Stimulated activated CD4-positive, alpha-beta T cell treated with anti-CD3 and anti-CD28 coated beads, Interleukin-4, amount 100 ng/mL, for 4 hours (primary cell): ENCODE measurements around the gene ZNF718.
"Not testable (repeated sequence)": the region's sequence is repeated elsewhere in the genome, so short reads cannot be mapped to it uniquely, and the experiment has no call there.

Source experiments
- DNase-seq, 2 experiments: peaks; one replicate each; pipeline ENCODE4 v3.0.0-alpha.2; 2020

The ZNF718 gene

DNA sequence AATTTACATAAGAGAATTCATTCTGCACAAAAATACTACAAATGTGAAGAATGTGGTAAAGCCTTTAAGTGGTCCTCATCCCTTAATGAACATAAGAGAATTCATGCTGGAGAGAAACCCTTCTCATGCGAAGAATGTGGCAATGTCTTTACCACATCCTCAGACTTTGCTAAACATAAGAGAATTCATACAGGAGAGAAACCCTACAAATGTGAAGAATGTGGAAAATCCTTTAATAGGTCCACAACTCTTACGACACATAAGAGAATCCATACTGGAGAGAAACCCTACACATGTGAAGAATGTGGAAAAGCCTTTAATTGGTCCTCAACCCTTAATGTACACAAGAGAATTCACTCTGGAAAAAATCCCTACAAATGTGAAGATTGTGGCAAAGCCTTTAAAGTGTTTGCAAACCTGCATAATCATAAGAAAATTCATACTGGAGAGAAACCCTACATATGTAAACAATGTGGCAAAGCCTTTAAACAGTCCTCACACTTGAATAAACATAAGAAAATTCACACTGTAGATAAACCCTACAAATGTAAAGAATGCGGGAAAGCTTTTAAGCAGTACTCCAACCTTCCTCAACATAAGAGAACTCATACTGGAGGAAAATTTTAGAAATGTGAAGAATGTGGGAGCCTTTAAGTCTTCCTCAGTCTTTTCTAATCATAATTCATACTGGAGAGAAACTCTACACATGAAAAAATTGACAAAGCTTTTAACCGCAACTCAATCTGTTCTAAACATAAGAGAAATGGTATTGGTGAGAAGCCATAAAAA is 37.4 kb downstream of the ZNF718 start:
- no peak for DNase-seq

GRCh38 chr4:169640-170039 is 45.3 kb downstream of the ZNF718 start:
- not testable (repeated sequence) for DNase-seq

DNA sequence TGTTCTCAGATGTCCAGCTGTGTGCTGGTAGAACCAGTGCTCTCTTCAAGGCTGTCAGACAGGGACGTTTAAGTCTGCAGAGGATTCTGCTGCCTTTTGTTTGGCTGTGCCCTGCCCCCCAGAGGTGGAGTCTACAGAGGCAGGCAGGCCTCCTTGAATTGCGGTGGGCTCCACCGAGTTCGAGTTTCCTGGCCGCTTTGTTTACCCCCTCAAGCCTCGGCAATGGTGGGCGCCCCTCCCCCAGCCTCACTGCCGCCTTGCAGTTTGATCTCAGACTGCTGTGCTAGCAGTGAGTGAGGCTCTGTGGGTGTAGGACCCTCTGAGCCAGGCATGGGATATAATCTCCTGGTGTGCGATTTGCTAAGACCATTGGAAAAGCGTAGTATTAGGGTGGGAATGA is 47.0 kb downstream of the ZNF718 start:
- not testable (repeated sequence) for DNase-seq

DNA sequence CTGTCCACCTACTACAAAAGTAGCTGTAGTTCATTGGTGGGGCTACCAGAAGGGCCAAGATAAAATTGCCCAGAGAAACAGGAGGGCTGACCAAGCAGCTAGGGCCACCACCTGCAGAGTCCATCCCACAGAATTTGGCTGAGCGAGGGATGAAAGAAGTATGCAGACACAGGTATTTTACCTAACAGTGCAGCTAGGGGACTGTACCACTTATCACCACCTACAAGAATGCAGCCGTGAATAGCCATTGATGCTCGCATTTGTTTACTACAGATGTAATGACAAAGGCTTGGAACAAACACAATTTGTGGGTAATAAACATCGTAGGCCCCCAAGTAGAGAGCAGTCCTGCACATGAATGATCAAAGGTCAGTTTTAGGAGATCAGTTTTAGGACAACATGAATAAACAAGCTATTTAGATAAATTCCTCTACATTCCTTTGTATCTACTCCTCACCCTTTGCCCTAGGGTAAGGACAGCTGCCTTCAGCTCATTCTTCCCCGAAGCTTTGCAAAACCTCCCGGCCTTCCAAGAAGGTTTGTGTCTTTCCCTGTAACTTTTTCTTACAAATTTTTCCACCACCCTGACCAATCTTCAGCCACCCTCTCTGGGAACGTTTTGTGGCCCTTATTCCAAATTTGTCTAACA is 49.5 kb downstream of the ZNF718 start:
- DNase-seq, result no peak

GRCh38 chr4:175986-176385 is 51.7 kb downstream of the ZNF718 start:
- DNase-seq, result no peak

- DNase-seq, result no peak
These were observed 52.7 kb downstream of the ZNF718 start for GRCh38 chr4:176995-177394.

- not testable (repeated sequence) for DNase-seq
These were observed 57.9 kb downstream of the ZNF718 start for GRCh38 chr4:182225-182624.

- DNase-seq, result no peak
These were observed 63.8 kb downstream of the ZNF718 start for GRCh38 chr4:188091-188490.

- not testable (repeated sequence) for DNase-seq
These were observed 70.9 kb downstream of the ZNF718 start for GRCh38 chr4:195159-195558.

DNA sequence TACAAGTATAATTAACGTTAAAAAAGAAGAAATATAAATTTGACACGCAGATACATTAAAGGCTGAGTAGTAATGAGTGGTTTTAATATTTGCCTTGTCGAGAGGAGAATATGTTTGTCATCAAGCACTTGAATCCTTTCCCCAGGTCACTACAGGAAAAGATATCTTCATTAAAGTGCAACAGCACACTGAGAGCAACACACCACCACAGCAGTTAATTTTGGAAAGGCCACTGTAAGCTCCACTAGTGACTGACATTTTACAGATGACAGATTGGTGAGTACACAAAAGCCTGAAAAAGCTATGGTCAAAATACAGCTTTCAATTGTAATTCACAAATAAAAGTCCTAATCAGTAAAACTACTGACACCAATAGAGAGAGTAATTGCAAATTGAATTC is 76.6 kb downstream of the ZNF718 start:
- DNase-seq, result no peak

- DNase-seq, result not testable (repeated sequence)
These were observed 78.5 kb downstream of the ZNF718 start for GRCh38 chr4:202822-203221.

DNA sequence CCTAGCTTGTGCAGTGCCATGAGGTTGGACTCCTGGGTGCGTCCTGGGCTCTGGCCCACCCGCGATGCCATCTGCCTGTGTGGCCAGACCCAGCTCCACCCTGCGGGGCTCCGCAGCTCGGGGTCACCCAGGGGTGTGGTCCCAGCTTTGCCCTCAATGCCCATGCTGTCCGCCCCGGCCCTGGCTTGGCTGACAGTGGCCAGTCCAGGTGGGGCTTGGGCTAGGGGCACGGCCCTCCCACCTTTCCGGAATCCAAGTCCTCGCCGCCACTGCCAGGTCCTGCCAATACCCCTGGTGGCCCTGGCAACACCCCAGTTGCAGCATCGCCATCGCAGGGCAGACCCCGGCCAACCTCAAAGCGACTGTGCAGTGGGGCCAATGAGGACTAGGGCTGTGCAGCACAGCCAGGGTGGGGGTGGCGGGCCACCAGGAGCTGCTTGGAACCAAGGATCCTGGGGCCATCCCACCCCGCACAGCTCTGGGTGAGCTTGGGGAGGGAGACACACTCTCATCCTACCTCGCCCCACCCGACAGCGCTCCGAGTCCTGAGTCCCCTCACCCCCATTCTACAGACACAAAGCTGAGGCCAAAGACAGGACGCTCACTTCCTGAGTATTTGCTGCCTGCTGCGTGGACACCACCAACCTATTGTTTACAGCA is 80.9 kb downstream of the ZNF718 start:
- no peak for DNase-seq

DNA sequence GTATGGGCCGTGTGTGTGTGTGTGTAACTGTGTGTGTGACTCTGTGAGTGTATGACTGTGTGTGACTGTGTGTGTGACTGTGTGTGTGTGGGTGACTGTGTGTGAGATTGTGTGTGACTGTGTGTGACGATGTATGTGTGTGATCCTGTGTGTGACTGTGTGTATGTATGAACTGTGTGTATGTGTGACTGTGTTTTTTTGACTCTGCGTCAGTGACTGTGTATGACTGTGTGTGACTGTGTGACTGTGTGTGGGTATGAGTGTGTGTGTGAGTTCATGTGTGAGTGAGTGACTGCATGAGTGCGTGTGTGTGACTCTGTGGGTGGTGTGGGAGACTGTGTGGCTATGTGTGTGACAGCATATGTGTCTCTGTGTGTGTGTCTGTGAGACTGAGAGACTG is 81.8 kb downstream of the ZNF718 start:
- no peak for DNase-seq

GRCh38 chr4:208416-209096 is 84.3 kb downstream of the ZNF718 start:
- DNase-seq, result not testable (repeated sequence)

- DNase-seq, result no peak
These were observed 86.8 kb downstream of the ZNF718 start for GRCh38 chr4:211033-211511.

- no peak for DNase-seq
These were observed 88.3 kb downstream of the ZNF718 start for GRCh38 chr4:212438-213188.

DNA sequence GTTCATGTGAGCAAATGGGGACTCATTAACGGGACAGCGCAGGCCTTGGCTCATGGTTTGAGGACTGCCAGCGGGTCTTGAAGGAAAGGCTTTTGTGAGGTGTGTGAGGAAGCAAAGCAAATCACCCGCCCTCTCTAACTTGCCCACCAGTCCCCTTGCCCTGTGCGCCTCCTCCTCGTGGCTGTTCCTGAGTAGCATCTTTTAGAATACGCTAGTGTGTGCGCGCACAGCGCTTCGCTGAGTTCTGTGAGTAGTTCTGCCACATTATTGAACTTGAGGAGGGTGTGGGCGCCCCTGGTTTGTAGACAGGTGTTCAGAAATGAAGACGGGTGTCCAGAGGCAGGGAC is 88.9 kb downstream of the ZNF718 start:
- not testable (repeated sequence) for DNase-seq
